Measurements from ENCODE around the gene KIF14.
A peak's percentile ranks its signal among the peaks of the same experiment; 100 is the strongest.

The KIF14 gene

GRCh38 chr1:200629876-200630514 is 9.4 kb upstream of the KIF14 start:
- TF ChIP-seq CTCF (IDR thresholded peaks at IDR 0.05; ENCODE audit: insufficient read depth, low read length, poor library complexity, severe bottlenecking) = no peak
- DNase-seq (ENCODE audit: extremely low read depth, insufficient read length) = no peak
- H3K4me3 ChIP-seq (replicated peaks; ENCODE audit: low read depth, low read length) = no peak overlapping the region
- H3K27me3 ChIP-seq (replicated peaks; ENCODE audit: control insufficient read depth, insufficient read depth, low read length) = no peaks in the 10 kb centered on the region
- no peaks in the 10 kb centered on the region for H3K36me3 ChIP-seq (ENCODE audit: control insufficient read depth, insufficient read depth, low read length)

GRCh38 chr1:200628223-200628881 is 7.8 kb upstream of the KIF14 start:
- Histone ChIP-seq H3K4me3 (replicated peaks; ENCODE audit: low read depth, low read length) (peak overlapping the region; percentile 51), H3K27me3 (replicated peaks; ENCODE audit: control insufficient read depth, insufficient read depth, low read length) (no peaks in the 10 kb centered on the region), H3K36me3 (ENCODE audit: control insufficient read depth, insufficient read depth, low read length) (no peaks in the 10 kb centered on the region)
- DNase-seq (ENCODE audit: extremely low read depth, insufficient read length) = peak; percentile 81
- TF ChIP-seq CTCF (IDR thresholded peaks at IDR 0.05; ENCODE audit: insufficient read depth, low read length, poor library complexity, severe bottlenecking) = no peak

GRCh38 chr1:200627575-200628222 is 7.1 kb upstream of the KIF14 start:
- no peaks in the 10 kb centered on the region for H3K27me3 ChIP-seq (replicated peaks; ENCODE audit: control insufficient read depth, insufficient read depth, low read length)
- no peak for TF ChIP-seq CTCF (IDR thresholded peaks at IDR 0.05; ENCODE audit: insufficient read depth, low read length, poor library complexity, severe bottlenecking)
- peak overlapping the region; percentile 51 for H3K4me3 ChIP-seq (replicated peaks; ENCODE audit: low read depth, low read length)
- no peak for DNase-seq (ENCODE audit: extremely low read depth, insufficient read length)
- no peaks in the 10 kb centered on the region for H3K36me3 ChIP-seq (ENCODE audit: control insufficient read depth, insufficient read depth, low read length)

GRCh38 chr1:200626853-200627534 is 6.4 kb upstream of the KIF14 start:
- DNase-seq (ENCODE audit: extremely low read depth, insufficient read length) = no peak
- no peak for TF ChIP-seq CTCF (IDR thresholded peaks at IDR 0.05; ENCODE audit: insufficient read depth, low read length, poor library complexity, severe bottlenecking)
- Histone ChIP-seq H3K27me3 (replicated peaks; ENCODE audit: control insufficient read depth, insufficient read depth, low read length) (no peaks in the 10 kb centered on the region), H3K36me3 (ENCODE audit: control insufficient read depth, insufficient read depth, low read length) (no peaks in the 10 kb centered on the region), H3K4me3 (replicated peaks; ENCODE audit: low read depth, low read length) (no peak overlapping the region)

- peak; percentile 53 for DNase-seq (ENCODE audit: extremely low read depth, insufficient read length)
- Histone ChIP-seq H3K36me3 (ENCODE audit: control insufficient read depth, insufficient read depth, low read length) (no peaks in the 10 kb centered on the region), H3K4me3 (replicated peaks; ENCODE audit: low read depth, low read length) (no peak overlapping the region), H3K27me3 (replicated peaks; ENCODE audit: control insufficient read depth, insufficient read depth, low read length) (no peaks in the 10 kb centered on the region)
- no peak for TF ChIP-seq CTCF (IDR thresholded peaks at IDR 0.05; ENCODE audit: insufficient read depth, low read length, poor library complexity, severe bottlenecking)
These were observed 4.9 kb upstream of the KIF14 start for GRCh38 chr1:200625381-200625824.
